HepG2 (cell line): ENCODE measurements around the gene SPHK1. TPM values are rescaled to one million over a fixed set of nuclear protein-coding genes. Genes with fewer than 3 reads are reported as not detected.

ENCODE experiments used
- ATF4 ChIP-seq, 2 experiments: fragments of 450-650 bp in 1 of 2; sonication (generic) in 1 of 2; formaldehyde crosslinking; IDR thresholded peaks; 2 replicates each; pipeline versions ENCODE4 v1.5.0 to v1.8.0; 2020 to 2022; ENCODE audit warnings: mild to moderate bottlenecking in 1 of 2, missing genetic modification reagents in 1 of 2
- CBFB ChIP-seq: sonication (generic); formaldehyde crosslinking; IDR thresholded peaks from 2 replicates; pipeline ENCODE4 v1.4.0; 2020; ENCODE audit warnings: missing genetic modification reagents
- CTCF ChIP-seq: sonication (generic); formaldehyde crosslinking; IDR thresholded peaks from 2 replicates; pipeline ENCODE4 v1.5.0; 2020; ENCODE audit warnings: mild to moderate bottlenecking, missing genetic modification reagents, moderate library complexity
- GZF1 ChIP-seq: sonication (generic); formaldehyde crosslinking; IDR thresholded peaks from 2 replicates; pipeline ENCODE4 v1.5.1; 2020; ENCODE audit warnings: mild to moderate bottlenecking, missing genetic modification reagents
- MYPOP ChIP-seq: sonication (generic); formaldehyde crosslinking; IDR thresholded peaks from 2 replicates; pipeline ENCODE4 v1.8.1; 2023; ENCODE audit warnings: mild to moderate bottlenecking, moderate library complexity, missing genetic modification reagents
- NR2F1 ChIP-seq, 2 experiments: fragments of 450-650 bp in 1 of 2; formaldehyde crosslinking in 1 of 2; IDR thresholded peaks; 2 replicates each; pipeline versions ENCODE4 v1.5.0 to v1.6.1; 2016 to 2020; ENCODE audit warnings: mild to moderate bottlenecking in 1 of 2, missing compliant biosample characterization in 1 of 2, missing genetic modification reagents in 1 of 2, moderate library complexity in 1 of 2
- NRL ChIP-seq: sonication (generic); formaldehyde crosslinking; IDR thresholded peaks from 2 replicates; pipeline ENCODE4 v1.5.0; 2020; ENCODE audit warnings: missing genetic modification reagents, mild to moderate bottlenecking, moderate library complexity, borderline replicate concordance
- PPARG ChIP-seq: conservative IDR thresholded peaks from 2 replicates; pipeline ENCODE4 v1.6.1; 2016; ENCODE audit warnings: missing biosample characterization, missing genetic modification reagents
- PRDM15 ChIP-seq: sonication (generic); formaldehyde crosslinking; IDR thresholded peaks from 2 replicates; pipeline ENCODE4 v1.4.0; 2020; ENCODE audit warnings: missing genetic modification reagents
- SP4 ChIP-seq: sonication (generic); formaldehyde crosslinking; IDR thresholded peaks from 2 replicates; pipeline ENCODE4 v1.8.1; 2023; ENCODE audit warnings: mild to moderate bottlenecking, missing genetic modification reagents
- TEAD3 ChIP-seq: optimal IDR thresholded peaks from 2 replicates; pipeline ENCODE3; 2016; ENCODE audit warnings: borderline replicate concordance
- ZNF121 ChIP-seq: sonication (generic); formaldehyde crosslinking; IDR thresholded peaks from 2 replicates; pipeline ENCODE4 v1.5.0; 2020; ENCODE audit warnings: mild to moderate bottlenecking, missing genetic modification reagents
- ZNF687 ChIP-seq: sonication (generic); formaldehyde crosslinking; IDR thresholded peaks from 2 replicates; pipeline ENCODE4 v1.5.1; 2020; ENCODE audit warnings: mild to moderate bottlenecking, missing genetic modification reagents, moderate library complexity
- ZUFSP ChIP-seq: sonication (generic); formaldehyde crosslinking; IDR thresholded peaks from 2 replicates; pipeline ENCODE4 v1.9.0; 2021; ENCODE audit warnings: missing genetic modification reagents, mild to moderate bottlenecking, borderline replicate concordance
- polyA plus RNA-seq, 8 experiments: library from polyadenylated mRNA; depleted of rRNA in 3 of 8; stranded (reverse) in 7 of 8; unstranded in 1 of 8; fragments of >200 nt; fragmentation: Illumina TruSeq in 4 of 8; extraction: Trizol in 4 of 8; gene quantifications; 2 replicates each; pipeline versions ENCODE4 v1.2.1 to v1.2.3, GENCODE V29; 2011 to 2016; ENCODE audit warnings: low read depth in 4 of 8, missing spikeins in 1 of 8, mixed read lengths in 1 of 8; ENCODE audit not compliant: insufficient read depth in 1 of 8
- total RNA-seq, 5 experiments: library from RNA; depleted of rRNA; stranded (reverse); fragments of >200 nt; fragmentation: Illumina TruSeq; extraction: Trizol; gene quantifications; 2 replicates each; pipeline ENCODE4 v1.2.3, GENCODE V29; 2016; ENCODE audit warnings: low read depth in 1 of 5

SPHK1 gene
- total and polyA plus RNA-seq, 2 of the 13 experiments (the other 11 are each of a cell fraction or from before 2014, with no cell fraction given), result 129 to 160 TPM

GRCh38 chr17:76379646-76380376 is 4.6 kb upstream of the SPHK1 start (continued):
- TF ChIP-seq TEAD3 (CRISPR knock-in tag), result peak; percentile 11
- peak; percentile 40; the same call in 1 of the 2 replicates for TF ChIP-seq MYPOP (CRISPR knock-in tag)
- TF ChIP-seq PPARG (CRISPR knock-in tag), result no peak
- TF ChIP-seq NRL (CRISPR knock-in tag), result peak; percentile 6; the same call in 1 of the 2 replicates
- no peak for TF ChIP-seq GZF1 (CRISPR knock-in tag)
- peak; percentile 67 for TF ChIP-seq ZNF687 (CRISPR knock-in tag)
- TF ChIP-seq ZNF121, result peak; percentile 97
- TF ChIP-seq CTCF, result 0 out of 2 replicates have a peak, but pooled peaks have one; percentile 31
- no peak for TF ChIP-seq PRDM15 (CRISPR knock-in tag)
- TF ChIP-seq ATF4 (CRISPR knock-in tag; IDR thresholded peaks at IDR 0.05), result no peak
- no peak for TF ChIP-seq CBFB
- peak; percentile 58; the same call in 1 of the 2 replicates for TF ChIP-seq SP4
- no peak for TF ChIP-seq ZUFSP (CRISPR knock-in tag)
- no peak for TF ChIP-seq NR2F1 (CRISPR knock-in tag; IDR thresholded peaks at IDR 0.05)
